Stimulated activated CD4-positive, alpha-beta T cell treated with anti-CD3 and anti-CD28 coated beads, Interleukin-15, amount 100 ng/mL, for 24 hours (primary cell): ENCODE measurements around the gene CUL9.

ENCODE experiments used
- DNase-seq: peaks from one replicate; pipeline ENCODE4 v3.0.0-alpha.2; 2020

CUL9 gene

DNA sequence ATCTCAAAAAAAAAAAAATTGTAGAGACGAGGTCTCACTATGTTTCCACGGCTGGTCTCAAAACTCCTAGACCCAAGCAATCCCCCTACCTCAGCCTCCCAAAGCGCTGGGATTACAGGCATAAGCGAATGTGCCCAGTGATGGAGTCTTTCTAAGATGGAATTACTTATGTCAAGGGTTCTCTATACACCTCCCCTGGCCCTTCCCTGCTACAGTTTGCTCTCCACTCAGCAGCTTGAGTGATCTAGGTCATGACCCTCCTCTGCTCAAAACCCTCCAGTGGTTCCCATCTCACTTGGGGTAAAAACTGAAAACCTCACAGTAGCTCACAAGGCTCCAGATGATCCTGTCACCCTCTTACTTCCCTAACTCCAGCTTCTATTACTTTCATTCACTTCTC lies 49.1 kb downstream of the CUL9 start:
- no peak for DNase-seq

DNA sequence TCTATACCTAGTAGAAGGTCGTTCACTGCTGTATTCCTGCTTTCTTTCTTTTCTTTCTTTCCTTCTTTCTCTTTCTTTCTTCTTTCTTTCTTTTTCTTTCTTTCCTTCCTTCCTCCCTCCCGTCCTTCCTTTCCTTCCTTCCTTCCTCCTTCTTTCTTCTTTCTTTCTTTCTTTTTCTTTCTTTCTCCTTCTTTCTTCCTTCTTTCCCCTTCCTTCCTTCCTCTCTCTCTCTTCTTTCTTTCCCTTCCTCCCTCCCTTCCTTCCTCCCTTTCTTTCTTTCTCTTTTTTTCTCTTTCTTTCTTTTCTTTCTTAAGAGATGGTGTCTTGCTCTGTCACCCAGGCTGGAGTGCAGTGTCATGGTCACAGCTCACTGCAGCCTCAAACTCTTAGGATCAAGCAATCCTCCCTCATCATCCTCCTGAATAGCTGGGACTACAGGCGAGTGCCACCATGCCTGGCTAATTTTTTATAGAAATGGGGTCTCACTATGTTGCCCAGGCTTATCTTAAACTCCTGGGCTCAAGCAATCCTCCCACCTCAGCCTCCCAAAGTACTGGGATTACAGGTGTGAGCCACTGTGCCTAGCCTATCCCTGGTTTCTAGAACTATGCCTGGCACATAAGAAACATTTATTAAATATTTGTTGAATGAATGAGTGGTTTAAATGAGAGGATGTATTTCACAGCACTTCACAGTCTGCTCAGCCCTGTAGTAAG lies 49.9 kb downstream of the CUL9 start:
- no peak for DNase-seq

DNA sequence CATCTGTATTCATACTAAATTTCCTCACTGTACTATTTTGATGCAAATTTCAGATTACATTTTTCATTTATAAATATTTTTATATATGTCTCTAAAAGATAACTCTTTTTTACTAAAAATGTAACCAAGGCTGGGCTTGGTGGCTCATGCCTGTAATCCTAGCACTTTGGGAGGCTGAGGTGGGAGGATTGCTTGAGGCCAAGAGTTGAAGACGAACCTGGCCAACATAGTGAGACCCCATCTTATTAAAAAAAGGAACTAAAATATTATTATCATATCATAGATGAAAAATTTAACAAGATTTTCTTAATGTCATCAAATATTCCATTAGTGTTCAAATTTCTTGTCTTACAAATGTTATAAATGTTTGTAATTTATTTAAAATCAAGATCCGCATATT lies 53.8 kb downstream of the CUL9 start:
- DNase-seq: no peak

DNA sequence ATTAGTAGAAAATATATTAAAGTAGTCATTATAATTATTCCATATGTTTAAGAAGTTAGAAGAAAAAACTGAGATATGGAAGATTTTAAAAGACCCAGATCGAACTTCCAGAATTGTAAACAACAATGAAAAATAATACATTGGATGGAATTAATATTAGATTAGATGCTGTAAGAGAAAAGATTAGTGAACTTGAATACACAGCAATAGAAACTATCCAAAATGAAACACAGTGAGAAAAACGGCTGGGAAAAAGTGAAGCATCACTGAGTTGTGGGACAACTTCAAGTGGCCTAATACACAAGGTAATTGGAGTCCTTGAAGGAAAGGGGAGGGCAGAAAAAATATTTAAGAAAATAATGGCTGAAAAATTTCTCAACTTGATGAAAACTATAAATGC lies 57.1 kb downstream of the CUL9 start:
- no peak for DNase-seq

DNA sequence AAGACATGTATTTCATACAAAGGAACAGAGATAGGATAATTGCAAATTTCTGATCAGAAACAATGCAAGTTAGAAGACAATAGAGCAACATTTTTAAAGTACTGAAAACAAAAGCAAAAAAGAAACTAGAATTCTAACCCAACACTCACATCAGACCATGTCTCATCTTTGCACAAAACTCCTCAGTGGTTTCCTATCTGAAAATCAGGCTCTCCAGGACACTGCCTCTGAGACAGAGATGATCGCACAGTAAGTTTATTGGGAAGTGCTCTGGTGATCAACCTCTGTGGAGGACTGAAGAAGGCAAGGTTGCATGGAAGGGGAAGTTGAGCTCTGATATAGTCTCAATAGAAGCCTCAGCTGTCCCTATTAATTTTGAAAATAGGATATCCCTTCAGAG lies 59.0 kb downstream of the CUL9 start:
- no peak for DNase-seq

DNA sequence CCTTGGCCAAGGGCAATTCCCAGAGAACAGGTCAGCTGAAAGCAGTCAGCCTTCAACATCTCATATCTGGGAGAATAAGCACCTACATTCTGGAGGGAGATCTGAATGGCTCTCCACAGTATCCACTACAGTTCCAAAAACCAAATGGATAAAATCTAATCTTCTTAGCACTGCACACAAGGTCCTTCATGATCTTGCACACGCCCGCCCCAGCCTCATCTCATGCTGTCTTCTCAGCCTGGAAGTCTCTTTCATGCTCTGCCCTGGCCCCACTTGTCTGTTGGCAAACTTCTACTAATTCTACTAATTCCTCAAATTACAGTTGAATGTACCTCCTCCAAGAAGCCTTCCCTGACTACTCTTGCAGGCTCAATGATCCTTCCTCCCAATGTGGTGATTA lies 59.5 kb downstream of the CUL9 start:
- DNase-seq: no peak

DNA sequence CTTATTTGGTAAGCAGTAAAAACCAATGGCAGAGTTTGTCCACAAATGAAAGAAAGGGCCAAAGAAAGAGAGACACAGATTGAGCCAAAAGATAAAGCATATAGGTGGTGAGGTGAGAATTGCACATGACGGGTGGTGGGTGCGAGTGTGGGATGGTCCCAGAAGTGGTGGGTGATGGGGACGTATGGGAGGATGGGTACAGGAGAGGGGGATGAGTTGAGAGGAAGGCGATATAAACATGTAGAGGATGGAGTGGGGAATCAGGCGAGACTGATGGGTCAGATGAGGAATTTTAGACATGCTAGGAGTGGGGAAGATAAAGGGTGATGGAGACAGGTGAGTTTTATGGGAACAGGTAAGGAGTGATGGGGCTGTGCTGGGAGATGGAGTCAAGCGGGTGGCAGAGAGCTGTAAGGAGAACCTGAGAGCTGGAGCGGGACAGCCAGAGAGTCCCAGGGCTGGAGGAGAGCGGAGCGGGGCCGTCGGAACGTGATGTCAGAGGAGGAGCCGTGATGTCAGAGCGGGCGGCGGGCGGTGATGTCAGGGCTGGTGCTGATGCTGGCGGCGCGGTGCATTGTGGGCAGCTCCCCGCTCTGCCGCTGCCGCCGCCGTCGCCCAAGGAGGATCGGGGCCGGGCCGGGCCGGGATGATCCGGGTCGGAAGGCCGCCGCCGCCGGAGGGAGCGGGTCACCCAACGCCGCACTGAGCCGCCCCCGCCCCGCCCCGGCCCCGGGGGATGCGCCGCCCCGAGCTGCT lies 61.1 kb downstream of the CUL9 start, which contains the start of gene TTBK1:
TSS of gene TTBK1 (plus strand) at position 574 of the 756 bp plus-strand sequence. CDS start 3,180 bp downstream, outside the sequence.
- peak; percentile 55 for DNase-seq

DNA sequence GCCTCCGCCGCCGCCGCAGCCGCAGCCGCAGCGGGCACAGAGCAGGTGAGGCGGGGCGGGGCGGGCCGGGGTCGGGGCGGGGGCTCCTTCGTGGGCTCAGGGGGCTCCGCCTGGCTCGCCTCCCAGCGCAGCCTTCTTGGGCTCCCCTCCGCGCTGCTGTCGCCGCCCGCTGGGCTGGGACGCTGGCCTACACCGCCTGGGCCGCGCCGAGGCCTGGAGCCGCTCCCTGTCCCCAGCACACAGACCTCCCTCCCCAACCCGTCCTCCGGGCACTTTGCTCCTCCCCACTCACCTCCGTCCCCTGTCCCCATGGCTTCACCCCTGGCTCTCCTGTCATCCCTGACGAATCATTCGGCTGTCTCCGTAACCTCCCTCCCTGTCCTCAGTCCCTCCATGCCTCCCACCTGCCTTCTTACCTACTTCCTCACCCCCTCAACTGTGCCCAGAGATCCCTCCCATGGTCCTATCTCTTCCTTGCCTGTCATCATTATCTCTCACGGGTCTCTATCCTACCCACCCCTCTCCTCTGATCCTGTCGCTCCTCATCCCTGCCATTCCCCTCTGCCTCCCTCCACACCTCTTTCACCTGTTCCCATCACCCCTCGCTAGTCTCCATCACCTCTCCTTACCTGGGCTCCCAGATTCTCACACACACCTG lies 61.8 kb downstream of the CUL9 start:
- no peak for DNase-seq

DNA sequence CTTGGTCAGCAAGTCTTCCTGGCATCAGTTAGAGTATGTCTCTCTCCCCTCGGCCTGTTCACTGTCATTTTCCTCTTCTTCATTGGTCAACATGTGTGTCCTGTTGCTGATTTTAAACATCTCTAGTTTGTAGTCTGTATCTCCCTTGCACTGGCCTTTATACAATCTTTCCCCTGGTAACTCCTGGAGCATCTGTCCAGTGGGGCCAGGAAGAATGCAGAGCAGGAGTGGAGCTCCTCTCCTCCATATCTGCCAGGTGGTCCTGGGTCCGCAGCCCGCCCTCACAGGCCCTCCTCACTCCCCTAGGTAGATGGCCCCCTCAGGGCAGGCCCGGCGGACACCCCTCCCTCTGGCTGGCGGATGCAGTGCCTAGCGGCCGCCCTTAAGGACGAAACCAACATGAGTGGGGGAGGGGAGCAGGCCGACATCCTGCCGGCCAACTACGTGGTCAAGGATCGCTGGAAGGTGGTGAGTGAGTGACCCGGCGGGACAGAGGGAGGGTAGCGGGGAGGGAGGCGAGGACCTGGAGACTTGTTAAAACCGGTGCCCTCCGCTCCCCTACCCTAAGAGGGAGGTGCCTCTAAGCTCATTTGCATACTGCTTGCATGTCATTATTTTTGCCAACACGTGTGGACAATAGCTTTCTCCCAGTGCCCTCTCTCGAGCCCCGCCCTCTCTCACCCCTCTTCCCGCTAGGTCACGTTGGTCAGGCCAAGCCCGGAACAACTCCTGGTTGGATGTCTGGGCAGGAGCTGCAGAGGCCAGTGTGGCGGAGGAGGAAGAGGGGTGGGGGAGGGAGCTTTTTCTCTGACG lies 64.5 kb downstream of the CUL9 start:
- peak; percentile 53 for DNase-seq

DNA sequence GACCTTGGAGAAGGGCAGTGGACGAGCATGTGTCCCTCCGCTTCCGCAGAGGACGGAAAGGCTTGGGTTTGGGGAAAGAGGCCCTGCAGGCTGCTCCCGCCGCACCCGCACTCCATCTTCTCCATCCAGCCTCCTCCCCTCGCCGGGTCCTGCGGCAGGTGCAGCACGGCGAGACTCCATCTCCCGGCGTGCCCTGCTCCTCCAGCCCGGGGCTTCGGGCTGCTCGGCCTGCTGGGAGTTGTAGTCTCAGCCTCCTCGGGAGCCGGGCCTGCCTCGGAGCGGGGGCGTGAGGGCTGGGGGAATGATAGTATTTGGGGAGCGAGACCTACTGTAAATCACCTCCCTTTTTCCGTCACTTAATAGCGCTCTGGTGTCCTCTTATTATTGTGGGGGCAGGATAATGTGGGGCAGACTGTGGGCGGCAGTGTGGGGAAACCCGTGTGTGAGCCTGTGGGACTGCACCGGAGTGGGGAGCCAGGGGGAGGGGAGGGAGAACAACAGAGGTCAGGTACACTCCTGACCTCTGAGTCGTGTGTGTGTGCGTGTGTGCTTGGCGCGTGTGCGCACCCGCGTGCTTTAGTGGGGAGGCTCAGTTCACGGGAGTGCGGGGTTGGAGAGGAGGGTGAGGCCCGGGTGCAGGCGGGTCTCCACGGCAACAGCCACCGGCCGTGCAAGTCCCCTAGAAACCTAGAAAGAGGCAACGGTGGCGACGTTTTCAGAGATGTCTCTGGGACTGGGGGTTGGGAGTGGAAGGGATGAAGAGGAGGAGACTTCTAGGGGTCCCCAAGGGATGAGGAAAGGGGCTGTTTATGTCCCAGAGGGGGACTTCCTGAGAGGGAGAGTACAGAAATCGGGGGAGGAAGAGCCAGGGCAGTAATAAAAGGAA lies 65.4 kb downstream of the CUL9 start:
- DNase-seq: peak; percentile 92

DNA sequence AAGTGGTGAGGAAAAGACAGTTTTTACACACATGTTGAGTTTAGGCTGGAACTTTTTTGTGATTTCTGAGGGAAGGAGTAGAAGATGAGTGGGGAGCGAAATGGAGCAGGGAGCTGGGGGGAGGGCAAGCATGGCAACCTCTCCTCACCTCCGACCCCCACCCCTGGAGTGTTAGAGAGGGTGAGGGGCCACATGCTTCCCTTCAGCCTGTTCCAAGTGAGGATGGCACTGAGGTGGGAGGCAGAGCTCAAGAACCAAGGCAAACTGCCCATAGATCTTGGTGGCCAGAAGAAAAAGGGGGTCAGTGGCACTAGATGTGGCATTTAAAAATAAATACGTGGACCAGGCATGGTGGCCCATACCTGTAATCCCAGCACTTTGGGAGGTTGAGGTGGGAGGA lies 66.1 kb downstream of the CUL9 start:
- no peak for DNase-seq

DNA sequence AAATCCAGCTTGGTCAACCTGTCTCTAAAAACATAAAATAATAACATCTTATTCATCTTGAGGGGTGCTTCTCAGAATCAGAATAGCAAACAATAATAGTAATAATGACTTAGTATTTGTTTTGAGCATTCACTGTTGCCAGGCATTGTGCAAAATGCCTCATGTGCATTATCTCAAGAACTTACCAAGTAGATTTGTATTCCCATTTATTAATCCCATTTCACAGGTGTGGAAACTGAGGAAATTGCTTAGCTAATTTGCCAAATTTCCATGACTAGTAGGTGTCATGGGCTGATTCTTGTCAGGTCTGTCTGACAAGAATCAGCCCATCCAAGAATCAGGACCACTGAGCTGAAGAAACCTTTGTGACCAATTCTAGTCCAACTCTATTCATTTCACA lies 66.8 kb downstream of the CUL9 start:
- no peak for DNase-seq

DNA sequence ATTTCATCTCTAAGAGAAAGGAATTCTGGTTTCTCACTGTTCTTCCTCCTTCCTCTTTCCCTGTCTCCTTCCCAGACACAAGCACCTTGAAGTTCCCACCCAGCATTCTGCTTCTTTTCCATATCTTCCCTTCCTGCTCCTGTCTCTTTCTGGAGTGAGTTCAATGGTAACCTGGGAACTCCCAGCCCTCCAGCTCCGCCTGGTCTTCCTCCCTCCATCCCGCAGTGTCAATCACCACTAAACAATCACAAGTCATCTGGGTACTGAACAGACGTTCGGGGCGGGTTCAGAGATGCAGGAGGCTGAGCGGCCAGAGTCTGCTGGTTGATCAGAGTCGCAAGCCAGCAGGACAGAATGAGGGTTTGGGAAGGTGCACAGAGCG lies 69.0 kb downstream of the CUL9 start:
- DNase-seq: no peak

DNA sequence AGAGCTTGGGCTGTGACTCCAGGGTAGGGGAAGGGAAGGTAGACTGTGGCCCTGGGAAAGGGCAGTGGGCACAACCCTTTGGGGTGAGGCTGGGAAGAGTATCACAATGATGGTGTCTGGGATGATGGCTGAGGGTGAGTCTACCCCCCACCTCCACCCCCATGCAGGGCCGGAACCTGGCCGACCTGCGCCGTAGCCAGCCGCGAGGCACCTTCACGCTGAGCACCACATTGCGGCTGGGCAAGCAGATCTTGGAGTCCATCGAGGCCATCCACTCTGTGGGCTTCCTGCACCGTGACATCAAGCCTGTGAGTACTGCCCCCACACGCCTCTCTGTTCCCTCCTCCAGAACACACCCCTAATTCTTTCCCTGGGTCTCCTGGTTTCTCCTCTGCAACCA lies 71.4 kb downstream of the CUL9 start:
- no peak for DNase-seq

DNA sequence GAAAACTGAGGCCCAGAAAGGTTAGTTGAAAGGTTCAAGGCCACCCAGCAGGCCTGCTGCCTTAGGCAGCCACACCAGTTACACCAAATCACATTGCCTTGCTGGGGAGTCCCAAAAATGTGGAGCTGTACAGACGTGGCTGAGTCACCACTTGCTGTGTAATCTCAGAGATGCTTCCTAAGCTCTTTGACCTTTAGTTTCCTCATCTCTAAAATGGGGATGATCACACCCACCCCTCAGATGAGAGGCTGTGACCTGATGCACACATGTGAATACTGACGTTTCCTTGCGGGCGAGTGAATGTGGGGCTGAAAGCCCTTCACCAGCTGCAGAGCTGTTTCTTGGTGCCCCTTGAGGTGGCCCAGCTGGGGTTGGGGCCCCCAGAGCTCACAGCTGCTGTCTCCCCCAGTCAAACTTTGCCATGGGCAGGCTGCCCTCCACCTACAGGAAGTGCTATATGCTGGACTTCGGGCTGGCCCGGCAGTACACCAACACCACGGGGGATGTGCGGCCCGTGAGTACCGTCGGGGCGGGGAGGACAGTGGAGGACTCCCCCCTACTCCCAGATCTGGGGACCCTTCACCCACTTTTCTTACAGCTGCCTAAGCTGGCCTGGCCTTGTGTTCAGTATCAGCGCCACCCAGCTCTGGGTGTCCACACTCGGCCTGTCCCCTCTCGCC lies 72.3 kb downstream of the CUL9 start:
- DNase-seq: peak; percentile 38

DNA sequence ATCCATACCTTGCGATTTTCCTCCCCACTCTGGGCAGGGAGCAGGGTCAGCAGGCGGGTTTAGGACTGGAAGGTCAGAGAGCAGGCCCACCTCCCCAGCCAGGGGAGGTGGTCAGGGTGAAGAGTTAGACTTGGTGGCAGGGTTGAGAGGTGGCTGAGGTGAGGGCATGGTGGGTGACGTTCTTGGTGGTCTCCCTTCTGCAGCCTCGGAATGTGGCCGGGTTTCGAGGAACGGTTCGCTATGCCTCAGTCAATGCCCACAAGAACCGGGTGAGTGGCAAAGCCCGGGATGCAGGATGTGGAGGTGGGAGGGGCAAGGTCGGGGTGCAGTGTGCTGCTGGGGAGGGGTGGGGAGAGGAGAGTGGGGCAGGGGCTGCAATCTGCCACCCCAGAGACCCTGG lies 72.8 kb downstream of the CUL9 start:
- DNase-seq: no peak

DNA sequence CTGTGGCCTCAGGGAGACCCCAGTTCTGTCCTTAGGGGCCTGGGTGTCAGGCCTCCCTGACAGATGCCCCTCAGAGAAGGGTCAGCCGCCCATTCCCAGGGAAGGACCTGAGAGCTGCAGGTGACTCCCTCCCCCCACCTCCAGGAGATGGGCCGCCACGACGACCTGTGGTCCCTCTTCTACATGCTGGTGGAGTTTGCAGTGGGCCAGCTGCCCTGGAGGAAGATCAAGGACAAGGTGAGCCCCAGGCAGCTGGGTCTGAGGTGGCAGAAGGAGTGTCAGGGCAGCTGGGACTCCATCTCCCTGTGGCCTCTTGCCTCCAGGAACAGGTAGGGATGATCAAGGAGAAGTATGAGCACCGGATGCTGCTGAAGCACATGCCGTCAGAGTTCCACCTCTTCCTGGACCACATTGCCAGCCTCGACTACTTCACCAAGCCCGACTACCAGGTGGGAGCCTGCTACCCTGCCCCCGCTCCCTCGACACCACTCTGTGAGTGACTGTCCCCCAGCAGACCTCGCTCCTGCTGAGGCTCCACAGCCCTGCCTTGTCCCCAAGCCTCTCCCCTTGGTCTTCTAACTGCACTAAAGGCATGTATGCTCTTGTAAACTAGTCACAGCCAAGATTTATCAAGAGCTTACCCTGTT lies 73.5 kb downstream of the CUL9 start:
- DNase-seq: no peak

DNA sequence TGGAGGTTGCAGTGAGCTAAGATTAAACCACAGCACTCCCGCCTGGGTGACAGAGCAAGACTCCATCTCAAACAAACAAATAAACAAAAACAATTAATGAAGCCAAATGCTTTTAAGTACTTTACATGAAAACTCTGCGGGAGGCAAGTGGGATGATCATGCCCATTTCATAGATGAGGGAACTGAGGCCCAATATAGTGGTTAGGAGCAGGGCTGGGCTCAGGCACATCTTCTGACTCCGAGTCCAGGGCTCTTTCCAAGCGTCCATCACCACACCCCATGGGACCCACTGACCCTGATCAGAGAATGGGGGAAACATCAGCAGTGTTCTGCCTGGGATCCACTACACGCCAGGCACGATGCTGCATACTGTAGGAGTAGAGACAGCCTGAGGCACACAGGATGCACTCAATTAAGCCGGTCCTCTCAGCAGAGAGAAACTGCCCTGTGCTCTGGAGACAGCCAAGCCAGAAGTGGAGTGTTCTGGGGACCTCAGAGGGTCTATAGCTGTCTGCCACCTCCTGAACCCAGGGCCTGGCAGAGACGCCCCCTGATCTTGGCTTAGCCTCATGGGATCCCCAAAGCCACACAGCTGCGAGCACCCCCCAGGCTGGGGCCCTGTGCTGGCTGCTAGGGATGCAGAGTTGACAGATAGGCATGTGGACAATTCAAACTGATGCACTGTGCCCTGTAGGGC lies 74.8 kb downstream of the CUL9 start:
- DNase-seq: no peak

DNA sequence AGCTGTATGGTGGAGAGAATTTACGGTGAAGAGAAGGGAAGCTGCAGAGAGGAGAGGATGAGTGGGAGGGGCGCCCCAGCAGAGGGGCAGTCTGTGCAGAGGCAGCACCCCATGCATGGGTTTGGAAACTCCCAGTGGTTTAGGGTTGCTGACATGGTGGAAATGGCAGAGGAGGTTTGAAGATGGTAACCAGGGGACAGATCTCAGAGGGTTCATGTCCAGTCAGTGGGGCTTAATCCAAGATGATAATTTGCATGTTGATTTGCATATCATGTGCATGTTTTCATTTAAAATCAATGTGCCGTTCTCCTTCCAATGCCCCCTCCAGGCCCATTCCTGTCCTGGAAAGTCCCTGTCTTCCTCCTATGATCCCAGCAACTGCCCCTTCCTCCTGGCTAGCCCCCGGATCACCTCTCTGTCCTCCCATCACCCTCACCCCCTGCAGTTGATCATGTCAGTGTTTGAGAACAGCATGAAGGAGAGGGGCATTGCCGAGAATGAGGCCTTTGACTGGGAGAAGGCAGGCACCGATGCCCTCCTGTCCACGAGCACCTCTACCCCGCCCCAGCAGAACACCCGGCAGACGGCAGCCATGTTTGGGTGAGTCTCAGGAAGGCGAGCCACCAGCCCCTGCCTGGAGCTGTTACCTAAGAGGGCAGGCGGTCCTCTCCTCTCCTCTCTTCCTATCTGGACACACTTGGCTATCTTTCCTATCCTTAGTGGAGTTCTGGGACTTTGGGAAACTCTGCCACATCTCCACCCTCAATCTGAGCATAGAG lies 75.6 kb downstream of the CUL9 start:
- peak; percentile 36 for DNase-seq

DNA sequence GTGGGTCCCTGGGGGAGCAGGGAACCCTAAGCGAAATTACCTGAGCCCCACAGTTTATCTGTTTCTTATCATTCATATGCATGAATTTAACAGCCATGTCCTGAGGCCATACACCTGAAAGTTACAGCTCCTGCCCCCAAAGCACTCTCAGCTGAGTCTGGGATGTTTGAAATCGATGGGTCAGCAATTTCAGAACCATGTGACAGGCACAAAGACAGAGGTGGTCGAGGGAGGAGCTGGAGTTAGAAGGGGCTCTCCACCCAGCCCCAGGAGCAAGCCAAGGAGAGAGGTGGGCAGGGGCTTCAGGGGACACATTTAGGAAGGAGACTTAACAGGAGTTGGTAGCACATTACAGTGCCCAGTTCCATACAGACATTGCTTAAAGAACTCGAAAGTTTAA lies 76.2 kb downstream of the CUL9 start:
- no peak for DNase-seq
